Activated CD8-positive, alpha-beta T cell treated with anti-CD3 and anti-CD28 coated beads for 36 hours (primary cell): ENCODE data around the gene HMG20B. TPM values are rescaled to one million over a fixed set of nuclear protein-coding genes. Genes with fewer than 3 reads are reported as not detected.

Experiments
- ATAC-seq: fragments of 200-7000 bp; cut with Tn5 transposase; one replicate; pipeline ENCODE4 v1.10.0; 2021; ENCODE audit warnings: mild to moderate bottlenecking, moderate library complexity
- CTCF ChIA-PET: fragments of 350-600 bp; sonication (Branson Sonifier 250); formaldehyde crosslinking; loops from one replicate; lab custom pipeline; 2021; ENCODE audit warnings: antibody characterized with exemption; lab: Charles Lee
- POLR2A ChIA-PET: fragments of 350-600 bp; sonication (Branson Sonifier 250); formaldehyde crosslinking; loops from one replicate; lab custom pipeline; 2021; ENCODE audit warnings: antibody characterized with exemption; lab: Charles Lee
- DNase-seq: peaks from one replicate; pipeline ENCODE4 v3.0.0-alpha.2; 2020
- H3K27ac Mint-ChIP-seq: one replicate; pipeline ENCODE4 v1.8.0; 2021; ENCODE audit warnings: mild to moderate bottlenecking, mixed read lengths
- H3K27me3 Mint-ChIP-seq: one replicate; pipeline ENCODE4 v1.8.0; 2021; ENCODE audit warnings: mixed read lengths
- H3K36me3 Mint-ChIP-seq: one replicate; pipeline ENCODE4 v1.8.0; 2021; ENCODE audit warnings: low read depth, mixed read lengths
- H3K4me1 Mint-ChIP-seq: one replicate; pipeline ENCODE4 v1.8.0; 2021; ENCODE audit warnings: low read depth, mixed read lengths
- H3K4me3 Mint-ChIP-seq: one replicate; pipeline ENCODE4 v1.8.0; 2021; ENCODE audit warnings: mild to moderate bottlenecking, moderate library complexity, mixed read lengths
- H3K9me3 Mint-ChIP-seq: one replicate; pipeline ENCODE4 v1.8.0; 2021; ENCODE audit warnings: mixed read lengths
- intact Hi-C: fragments of 100-400 bp; cut with micrococcal nuclease; formaldehyde crosslinking; loops from one replicate; pipeline ENCODE4 v1.10.0; 2022
- total RNA-seq, 2 experiments: library from RNA; stranded (reverse); gene quantifications; one replicate each; pipeline ENCODE4 v1.2.3, GENCODE V29; 2021
- TF ChIP-seq, protein P1 (sequence below): fragments of 200-600 bp; IDR thresholded peaks from one replicate; pipeline ENCODE4 v1.8.0; 2022; ENCODE audit warnings: antibody characterized with exemption, mild to moderate bottlenecking

The HMG20B gene
- total RNA-seq, 2 experiments from 2014 or later: 42.7 to 47.3 TPM

DNA sequence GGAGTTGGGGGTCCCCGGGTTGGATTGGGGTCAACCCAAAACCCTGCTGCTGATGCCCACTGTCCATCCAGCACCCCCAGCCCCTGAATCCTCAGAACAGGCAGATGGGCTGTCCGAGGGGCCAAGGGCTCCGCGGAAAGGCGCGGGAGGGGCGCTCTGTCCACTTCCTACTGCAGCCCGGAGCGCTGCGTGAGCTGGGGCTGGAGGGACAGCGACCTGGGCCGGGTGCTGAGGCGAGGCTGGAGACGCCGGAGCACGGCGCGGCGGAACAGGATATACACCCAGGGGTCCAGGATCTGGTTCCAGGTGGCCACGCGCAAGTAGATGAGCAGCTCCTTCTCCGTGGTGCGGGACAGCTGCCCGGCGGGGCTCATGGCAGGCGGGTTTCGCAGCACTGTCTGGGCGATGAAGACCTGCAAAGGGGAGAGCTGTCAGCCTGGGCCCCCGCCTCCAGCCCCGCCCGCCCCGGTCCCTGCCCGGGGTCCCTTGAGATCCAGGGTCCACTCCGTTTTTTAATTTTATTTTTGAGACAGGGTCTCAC is 22.8 kb downstream of the HMG20B start:
- POLR2A ChIA-PET: no interaction called here
- TF ChIP-seq, protein P1, sequence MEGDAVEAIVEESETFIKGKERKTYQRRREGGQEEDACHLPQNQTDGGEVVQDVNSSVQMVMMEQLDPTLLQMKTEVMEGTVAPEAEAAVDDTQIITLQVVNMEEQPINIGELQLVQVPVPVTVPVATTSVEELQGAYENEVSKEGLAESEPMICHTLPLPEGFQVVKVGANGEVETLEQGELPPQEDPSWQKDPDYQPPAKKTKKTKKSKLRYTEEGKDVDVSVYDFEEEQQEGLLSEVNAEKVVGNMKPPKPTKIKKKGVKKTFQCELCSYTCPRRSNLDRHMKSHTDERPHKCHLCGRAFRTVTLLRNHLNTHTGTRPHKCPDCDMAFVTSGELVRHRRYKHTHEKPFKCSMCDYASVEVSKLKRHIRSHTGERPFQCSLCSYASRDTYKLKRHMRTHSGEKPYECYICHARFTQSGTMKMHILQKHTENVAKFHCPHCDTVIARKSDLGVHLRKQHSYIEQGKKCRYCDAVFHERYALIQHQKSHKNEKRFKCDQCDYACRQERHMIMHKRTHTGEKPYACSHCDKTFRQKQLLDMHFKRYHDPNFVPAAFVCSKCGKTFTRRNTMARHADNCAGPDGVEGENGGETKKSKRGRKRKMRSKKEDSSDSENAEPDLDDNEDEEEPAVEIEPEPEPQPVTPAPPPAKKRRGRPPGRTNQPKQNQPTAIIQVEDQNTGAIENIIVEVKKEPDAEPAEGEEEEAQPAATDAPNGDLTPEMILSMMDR: no peak
- H3K36me3 Mint-ChIP-seq: no peaks in the 10 kb centered on the region
- CTCF ChIA-PET: no interaction called here
- H3K27ac Mint-ChIP-seq: no peak overlapping the region
- no peak overlapping the region for H3K4me3 Mint-ChIP-seq
- no peaks in the 10 kb centered on the region for H3K27me3 Mint-ChIP-seq
- no peaks in the 10 kb centered on the region for H3K4me1 Mint-ChIP-seq
- intact Hi-C loops: no loop called here
- no peaks in the 10 kb centered on the region for H3K9me3 Mint-ChIP-seq
- DNase-seq: no peak
- no peak for ATAC-seq

DNA sequence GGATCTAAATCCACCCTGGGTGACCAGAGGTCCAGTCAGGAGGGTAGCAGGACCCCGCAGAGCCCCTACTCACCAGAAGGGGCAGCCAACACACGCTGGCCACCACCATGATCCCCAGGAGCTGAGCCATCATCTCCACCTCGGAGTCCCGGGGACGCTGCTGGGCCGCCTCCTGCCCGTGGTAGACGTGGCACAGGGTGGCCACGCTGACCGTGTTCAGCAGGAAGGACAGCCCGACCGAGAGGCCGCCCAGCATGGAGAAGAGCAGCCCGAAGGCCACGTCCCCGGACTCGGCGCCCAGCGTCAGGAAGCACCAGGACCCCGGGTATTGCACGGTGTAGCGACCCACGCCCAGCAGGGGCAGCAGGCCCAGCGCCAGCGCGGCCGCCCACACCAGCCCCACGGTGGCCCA is 27.0 kb downstream of the HMG20B start:
- no peak overlapping the region for H3K4me3 Mint-ChIP-seq
- POLR2A ChIA-PET: no interaction called here
- H3K9me3 Mint-ChIP-seq: no peaks in the 10 kb centered on the region
- intact Hi-C loops: no loop called here
- ATAC-seq (no peak), DNase-seq (no peak)
- no peaks in the 10 kb centered on the region for H3K27me3 Mint-ChIP-seq
- H3K27ac Mint-ChIP-seq: no peak overlapping the region
- CTCF ChIA-PET: no interaction called here
- no peaks in the 10 kb centered on the region for H3K4me1 Mint-ChIP-seq
- H3K36me3 Mint-ChIP-seq: no peaks in the 10 kb centered on the region
- TF ChIP-seq, protein P1: no peak

DNA sequence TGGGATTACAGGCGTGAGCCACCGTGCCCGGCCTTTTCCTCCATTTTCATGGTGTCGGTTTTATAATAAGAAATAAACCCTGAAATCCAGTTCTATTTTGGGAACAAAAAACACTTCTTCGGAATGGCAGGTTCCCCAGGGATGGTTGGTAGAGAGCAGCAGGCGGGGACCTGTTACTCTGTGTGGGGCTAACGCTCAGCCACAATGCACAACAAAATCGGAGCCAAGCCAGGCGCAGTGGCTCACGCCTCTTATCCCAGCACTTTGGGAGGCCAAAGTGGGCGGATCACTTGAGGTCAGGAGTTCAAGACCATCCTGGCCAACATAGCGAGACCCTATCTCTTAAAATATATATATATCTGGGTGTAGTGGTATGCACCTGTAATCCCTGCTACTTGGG is 28.3 kb downstream of the HMG20B start:
- no peaks in the 10 kb centered on the region for H3K27me3 Mint-ChIP-seq
- no peak overlapping the region for H3K27ac Mint-ChIP-seq
- CTCF ChIA-PET: interaction anchor here (1.2 kb wide), 1 partner anchor 10 kb away, joined by 3 read pairs; no protein-coding TSS in a partner anchor
- no peaks in the 10 kb centered on the region for H3K9me3 Mint-ChIP-seq
- POLR2A ChIA-PET: interaction anchor here (0.8 kb wide), 1 partner anchor 17 kb away, joined by 3 read pairs; no protein-coding TSS in a partner anchor
- no peak overlapping the region for H3K4me3 Mint-ChIP-seq
- intact Hi-C loops: no loop called here
- TF ChIP-seq, protein P1: no peak
- H3K36me3 Mint-ChIP-seq: no peaks in the 10 kb centered on the region
- ATAC-seq (no peak), DNase-seq (no peak)
- no peaks in the 10 kb centered on the region for H3K4me1 Mint-ChIP-seq

DNA sequence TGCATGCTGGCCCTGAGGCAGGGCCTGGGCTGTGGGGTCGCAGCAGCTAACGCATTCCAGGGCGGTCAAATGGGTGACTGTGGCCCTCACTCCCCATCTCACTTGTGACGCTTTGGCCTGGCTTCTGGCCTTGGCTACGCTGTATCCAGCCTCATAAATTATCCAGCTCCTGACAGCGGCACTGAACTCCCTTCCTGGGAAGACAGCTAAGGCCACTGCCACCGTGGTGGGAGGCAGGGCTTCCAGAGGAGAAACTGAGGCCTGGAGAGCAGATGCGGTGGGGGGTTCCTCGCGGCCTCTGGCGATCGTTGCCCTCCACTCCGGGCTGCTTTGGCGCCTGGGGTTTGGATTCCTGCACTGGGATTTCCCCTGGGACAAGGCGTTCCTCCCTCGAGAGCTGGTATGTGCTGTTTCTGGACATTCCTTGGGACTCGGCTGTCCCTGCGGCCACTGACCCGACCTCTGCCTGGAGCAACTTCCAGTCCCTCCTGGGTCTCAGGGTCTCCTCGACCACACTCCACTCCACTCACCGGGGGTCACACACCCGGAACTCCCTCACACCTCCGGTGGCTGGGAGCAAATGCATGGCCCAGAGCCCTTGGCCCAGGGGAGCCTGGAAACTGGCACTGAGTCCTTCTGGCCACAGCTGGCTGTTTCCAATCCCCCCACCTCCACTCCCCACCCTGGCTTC is 30.5 kb downstream of the HMG20B start:
- POLR2A ChIA-PET: no interaction called here
- no peaks in the 10 kb centered on the region for H3K9me3 Mint-ChIP-seq
- no peaks in the 10 kb centered on the region for H3K36me3 Mint-ChIP-seq
- CTCF ChIA-PET: interaction anchor here (1.8 kb wide), 1 partner anchor 18 kb away, joined by 9 read pairs; the partner anchor contains the start of gene GIPC3
- no peak overlapping the region for H3K27ac Mint-ChIP-seq
- TF ChIP-seq, protein P1: no peak
- H3K4me1 Mint-ChIP-seq: peaks cover 9% of the 10 kb centered on the region
- no peaks in the 10 kb centered on the region for H3K27me3 Mint-ChIP-seq
- DNase-seq: peak; percentile 13
- H3K4me3 Mint-ChIP-seq: no peak overlapping the region
- intact Hi-C loops: no loop called here
- ATAC-seq: no peak
